ENCODE data around the gene CABP7. TPM values are rescaled to one million over a fixed set of nuclear protein-coding genes. Genes with fewer than 3 reads are reported as not detected.

Gene CABP7
- total and polyA plus RNA-seq, 2 donors (not counting 3 experiments of a cell fraction or from before 2014, with no cell fraction given): not detected

GRCh38 chr22:29722587-29722986 is 2.8 kb downstream of the CABP7 start:
- H3K9ac ChIP-seq (replicated peaks; ENCODE audit: extremely low read depth, insufficient read depth, low read length): no peak overlapping the region
- no peaks in the 10 kb centered on the region for H3K4me1 ChIP-seq (ENCODE audit: control insufficient read depth, extremely low read depth, insufficient read depth, low read length)
- no peaks in the 10 kb centered on the region for H3K9me1 ChIP-seq (replicated peaks; ENCODE audit: control insufficient read depth, extremely low read depth, insufficient read depth, low read length)
- H3K9me3 ChIP-seq (replicated peaks; ENCODE audit: control insufficient read depth, insufficient read depth, low read length): no peaks in the 10 kb centered on the region
- no TSS peak for BruUV-seq (replicated peaks)
- CTCF ChIA-PET: interaction anchor here (1.2 to 1.7 kb wide), 5 partner anchors 11 to 283 kb away, joined by 3 to 7 read pairs (median 4); no protein-coding TSS in a partner anchor
- no peaks in the 10 kb centered on the region for H3K79me2 ChIP-seq (ENCODE audit: control insufficient read depth, insufficient read depth, low read length)
- TF ChIP-seq FOS (IDR thresholded peaks at IDR 0.05; ENCODE audit: borderline replicate concordance, insufficient read depth, low read length): no peak
- TF ChIP-seq MAX (IDR thresholded peaks at IDR 0.05; ENCODE audit: insufficient read depth, insufficient read length): no peak
- TF ChIP-seq GATA2 (IDR thresholded peaks at IDR 0.05; ENCODE audit: insufficient read depth, insufficient read length, low read depth, low read length): no peak
- TF ChIP-seq EZH2 (IDR thresholded peaks at IDR 0.05; ENCODE audit: borderline replicate concordance, low read depth, low read length, severe bottlenecking): no peak
- FAIRE-seq (no peak), DNase-seq (ENCODE audit: low read depth, low spot score) (no peak)
- POLR2A ChIA-PET: interaction anchor here (0.6 kb wide), 1 partner anchor 44 kb away, joined by 3 read pairs; the partner anchor contains the start of genes UQCR10 and ZMAT5
- no peak overlapping the region for H3K27ac ChIP-seq (ENCODE audit: insufficient read depth, low read depth, low read length)
- no peaks in the 10 kb centered on the region for H4K20me1 ChIP-seq (replicated peaks; ENCODE audit: control insufficient read depth, extremely low read depth, insufficient read depth, low read length)
- no peaks in the 10 kb centered on the region for H3K36me3 ChIP-seq (ENCODE audit: control insufficient read depth in 2 of 2, extremely low read depth in 1 of 2, insufficient read depth in 2 of 2, low read length in 2 of 2)
- intact Hi-C loops (cut with micrococcal nuclease): no loop called here
- no peak overlapping the region for H3K4me2 ChIP-seq (ENCODE audit: insufficient read depth, low read length)
- peaks cover 14 to 19% of the 10 kb centered on the region in 2 experiments for H3K27me3 ChIP-seq (ENCODE audit: control insufficient read depth in 2 of 2, insufficient read depth in 2 of 2, low read length in 2 of 2)
- H3K4me3 ChIP-seq (replicated peaks in 1 of 3; ENCODE audit: insufficient read depth in 1 of 3, low read depth in 1 of 3, low read length in 3 of 3): no peak overlapping the region
- H2AFZ ChIP-seq (ENCODE audit: low read depth, low read length): no peak overlapping the region
- dilution Hi-C loops (cut with MboI; ENCODE audit: extremely low pct_ligation_motif_present, low sequenced_read_pairs): no loop called here

GRCh38 chr22:29723766-29724165 is 4.0 kb downstream of the CABP7 start:
- no TSS peak for BruUV-seq (replicated peaks)
- no peaks in the 10 kb centered on the region for H4K20me1 ChIP-seq (replicated peaks; ENCODE audit: control insufficient read depth, extremely low read depth, insufficient read depth, low read length)

More at GRCh38 chr22:29723766-29724165, 4.0 kb downstream of the CABP7 start:
- no peaks in the 10 kb centered on the region for H3K4me1 ChIP-seq (ENCODE audit: control insufficient read depth, extremely low read depth, insufficient read depth, low read length)
- H3K9ac ChIP-seq (replicated peaks; ENCODE audit: extremely low read depth, insufficient read depth, low read length): no peak overlapping the region
- no peak overlapping the region for H3K27ac ChIP-seq (ENCODE audit: insufficient read depth, low read depth, low read length)
- no peaks in the 10 kb centered on the region for H3K9me1 ChIP-seq (replicated peaks; ENCODE audit: control insufficient read depth, extremely low read depth, insufficient read depth, low read length)
- H3K9me3 ChIP-seq (replicated peaks; ENCODE audit: control insufficient read depth, insufficient read depth, low read length): no peaks in the 10 kb centered on the region
- intact Hi-C loops (cut with micrococcal nuclease): no loop called here
- no peak for FAIRE-seq
- no peaks in the 10 kb centered on the region for H3K36me3 ChIP-seq (ENCODE audit: control insufficient read depth in 2 of 2, extremely low read depth in 1 of 2, insufficient read depth in 2 of 2, low read length in 2 of 2)
- H3K4me3 ChIP-seq (replicated peaks in 1 of 3; ENCODE audit: insufficient read depth in 1 of 3, low read depth in 1 of 3, low read length in 3 of 3): no peak overlapping the region
- DNase-seq (ENCODE audit: low read depth, low spot score): no peak
- no peak overlapping the region for H3K4me2 ChIP-seq (ENCODE audit: insufficient read depth, low read length)
- no peaks in the 10 kb centered on the region for H3K79me2 ChIP-seq (ENCODE audit: control insufficient read depth, insufficient read depth, low read length)
- dilution Hi-C loops (cut with MboI; ENCODE audit: extremely low pct_ligation_motif_present, low sequenced_read_pairs): no loop called here
- POLR2A ChIA-PET: no interaction called here
- no peak overlapping the region for H2AFZ ChIP-seq (ENCODE audit: low read depth, low read length)
- peaks cover 11 to 12% of the 10 kb centered on the region in 2 experiments for H3K27me3 ChIP-seq (ENCODE audit: control insufficient read depth in 2 of 2, insufficient read depth in 2 of 2, low read length in 2 of 2)
- TF ChIP-seq GATA2 (IDR thresholded peaks at IDR 0.05; ENCODE audit: insufficient read depth, insufficient read length, low read depth, low read length): no peak
- TF ChIP-seq MYC (IDR thresholded peaks at IDR 0.05; ENCODE audit: low read depth, low read length): no peak
- CTCF ChIA-PET: interaction anchor here (1.3 kb wide), 1 partner anchor 22 kb away, joined by 3 read pairs; no protein-coding TSS in a partner anchor

All from endothelial cell of umbilical vein (primary cell).